A549 (cell line): Measurements from ENCODE around the gene FOSL2. TPM values are rescaled to one million over a fixed set of nuclear protein-coding genes. Genes with fewer than 3 reads are reported as not detected.

Source experiments
- ATAC-seq, 2 experiments: fragments of 200-7000 bp in 1 of 2; fragments of >200 bp in 1 of 2; cut with Nextera tagmentation in 1 of 2; cut with Tn5 transposase in 1 of 2; 3 replicates each; pipeline versions ENCODE4 v1.8.0 to v1.9.1; 2018 to 2020; ENCODE audit warnings: mild to moderate bottlenecking in 1 of 2, moderate library complexity in 1 of 2
- CTCF ChIA-PET: fragments of 300-600 bp; sonication (Branson Sonifier 250); formaldehyde crosslinking; extraction: SDS; loops from one replicate; lab custom pipeline; 2021; ENCODE audit warnings: antibody characterized with exemption, inconsistent platforms; lab: Yijun Ruan, JAX
- POLR2A ChIA-PET: fragments of 350-600 bp; formaldehyde crosslinking; extraction: SDS; loops from one replicate; lab custom pipeline; 2021; ENCODE audit warnings: antibody characterized with exemption, inconsistent platforms; lab: Yijun Ruan, JAX
- DNase-seq, 2 experiments: peaks; one replicate each; pipeline versions ENCODE4 v3.0.0 to v3.0.0-alpha.2; 2011 to 2016; ENCODE audit warnings: low read depth in 1 of 2, low spot score in 1 of 2
- FAIRE-seq: peaks from 2 replicates; lab custom pipeline; 2011; peaks lifted over from hg19 to GRCh38; lab: Jason Lieb, UNC
- H3K27ac ChIP-seq, 2 experiments: fragments of >200 bp; sonication (Bioruptor Twin); formaldehyde crosslinking; 3 replicates each; pipeline ENCODE4 v1.5.1; 2016 to 2017
- H3K4me1 ChIP-seq: fragments of >200 bp; sonication (Bioruptor Twin); formaldehyde crosslinking; 3 replicates; pipeline ENCODE4 v1.6.1; 2016
- H3K4me2 ChIP-seq: fragments of >200 bp; sonication (Bioruptor Twin); formaldehyde crosslinking; 3 replicates; pipeline ENCODE4 v1.6.1; 2016
- H3K4me3 ChIP-seq: fragments of >200 bp; sonication (Bioruptor Twin); formaldehyde crosslinking; 3 replicates; pipeline ENCODE4 v1.5.1; 2016
- H3K9me3 ChIP-seq: fragments of >200 bp; sonication (Bioruptor Twin); formaldehyde crosslinking; 3 replicates; pipeline ENCODE4 v1.6.1; 2016
- HOXA7 ChIP-seq: fragments of 250-450 bp; sonication (Bioruptor Pico); IDR thresholded peaks from 2 replicates; pipeline ENCODE4 v1.5.0; 2020; ENCODE audit warnings: mild to moderate bottlenecking, moderate library complexity
- HOXB13 ChIP-seq: fragments of 250-450 bp; sonication (Bioruptor Pico); IDR thresholded peaks from 2 replicates; pipeline ENCODE4 v1.5.0; 2020; ENCODE audit warnings: low read depth, mild to moderate bottlenecking, moderate library complexity
- HOXB5 ChIP-seq: fragments of 250-450 bp; sonication (Bioruptor Pico); IDR thresholded peaks from 2 replicates; pipeline ENCODE4 v1.5.0; 2020; ENCODE audit warnings: mild to moderate bottlenecking, moderate library complexity
- JUN ChIP-seq, 2 experiments: fragments of >200 bp; sonication (Bioruptor Twin); formaldehyde crosslinking; IDR thresholded peaks; 2 replicates in 1 of 2; 3 replicates in 1 of 2; pipeline ENCODE4 v1.6.1; 2016 to 2017
- MYC ChIP-seq: IDR thresholded peaks from 2 replicates; pipeline ENCODE4 v1.6.1; 2012; ENCODE audit warnings: mild to moderate bottlenecking, inconsistent platforms, low read length, improper control_type of control experiment, borderline replicate concordance
- POLR2A ChIP-seq: IDR thresholded peaks from 2 replicates; pipeline ENCODE4 v1.6.1; 2012; ENCODE audit warnings: mild to moderate bottlenecking, low read length
- POLR2AphosphoS2 ChIP-seq: conservative IDR thresholded peaks from 2 replicates; pipeline ENCODE4 v1.6.1; 2012; ENCODE audit warnings: low read length, improper control_type of control experiment, inconsistent platforms
- RAD21 ChIP-seq, 2 experiments: fragments of >200 bp in 1 of 2; sonication (Bioruptor Twin) in 1 of 2; formaldehyde crosslinking in 1 of 2; IDR thresholded peaks in 1 of 2; conservative IDR thresholded peaks in 1 of 2; 2 replicates in 1 of 2; 3 replicates in 1 of 2; pipeline ENCODE4 v1.6.1; 2012 to 2018; ENCODE audit warnings: inconsistent platforms in 1 of 2
- RNF2 ChIP-seq: fragments of 200-600 bp; sonication (generic); IDR thresholded peaks from 2 replicates; pipeline ENCODE4 v1.6.1; 2016; ENCODE audit warnings: low read depth, mild to moderate bottlenecking, antibody characterized with exemption, moderate library complexity, borderline replicate concordance
- ZSCAN20 ChIP-seq: fragments of 250-450 bp; sonication (Bioruptor Pico); IDR thresholded peaks from 2 replicates; pipeline ENCODE4 v1.8.0; 2022; ENCODE audit warnings: mild to moderate bottlenecking, moderate library complexity
- whole genome bisulfite sequencing: methylation state at CpG from one replicate; pipeline ENCODE4 v1.1.6; 2017; ENCODE audit errors: missing lambda C conversion rate; 5-methylcytosine and 5-hydroxymethylcytosine counted together
- polyA plus RNA-seq, 4 experiments: library from polyadenylated mRNA; depleted of rRNA in 3 of 4; stranded (reverse); fragments of >200 nt; fragmentation: RNase III in 1 of 4; extraction: RNeasy Plus Mini Kit Qiagen cat#74134 plus additional on column Dnase treatment in 1 of 4; gene quantifications; 2 replicates in 3 of 4; 3 replicates in 1 of 4; pipeline ENCODE4 v1.2.3, GENCODE V29; 2011 to 2017
- TF ChIP-seq, protein P1 (sequence below): fragments of >200 bp; sonication (Bioruptor Twin); formaldehyde crosslinking; IDR thresholded peaks from 3 replicates; pipeline ENCODE4 v1.6.1; 2016
- TF ChIP-seq, protein P2 (sequence below): IDR thresholded peaks from 2 replicates; pipeline ENCODE4 v1.6.1; 2012; ENCODE audit warnings: low read depth, borderline replicate concordance
- TF ChIP-seq, protein P3 (sequence below): fragments of >200 bp; sonication (Bioruptor Twin); formaldehyde crosslinking; IDR thresholded peaks from 3 replicates; pipeline ENCODE4 v1.5.1; 2016
- TF ChIP-seq, protein P4 (sequence below): fragments of >200 bp; sonication (Bioruptor Twin); formaldehyde crosslinking; IDR thresholded peaks from 2 replicates; pipeline ENCODE4 v1.6.1; 2016
- TF ChIP-seq, protein P5 (sequence below): IDR thresholded peaks from 2 replicates; pipeline ENCODE4 v1.6.1; 2012

FOSL2 gene
- polyA plus RNA-seq, 2 of the 4 experiments (the other 2 are of a cell fraction): 45.7 to 73.4 TPM

DNA sequence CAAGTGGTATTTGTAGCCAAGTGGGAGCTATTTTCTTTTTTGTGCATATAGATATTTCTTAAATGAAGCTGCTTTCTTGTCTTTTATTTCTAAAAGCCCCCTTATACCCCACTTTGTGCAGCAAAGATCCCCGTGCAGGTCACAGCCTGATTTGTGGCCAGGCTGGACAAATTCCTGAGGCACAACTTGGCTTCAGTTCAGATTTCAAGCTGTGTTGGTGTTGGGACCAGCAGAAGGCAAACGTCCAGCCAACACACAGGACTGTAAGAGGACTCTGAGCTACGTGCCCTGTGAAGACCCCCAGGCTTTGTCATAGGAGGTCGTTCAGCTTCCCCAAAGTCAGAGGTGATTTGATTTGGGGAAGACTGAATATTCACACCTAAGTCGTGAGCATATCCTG is 21.9 kb downstream of the FOSL2 start:
- ATAC-seq: no peak
- TF ChIP-seq, protein P1, sequence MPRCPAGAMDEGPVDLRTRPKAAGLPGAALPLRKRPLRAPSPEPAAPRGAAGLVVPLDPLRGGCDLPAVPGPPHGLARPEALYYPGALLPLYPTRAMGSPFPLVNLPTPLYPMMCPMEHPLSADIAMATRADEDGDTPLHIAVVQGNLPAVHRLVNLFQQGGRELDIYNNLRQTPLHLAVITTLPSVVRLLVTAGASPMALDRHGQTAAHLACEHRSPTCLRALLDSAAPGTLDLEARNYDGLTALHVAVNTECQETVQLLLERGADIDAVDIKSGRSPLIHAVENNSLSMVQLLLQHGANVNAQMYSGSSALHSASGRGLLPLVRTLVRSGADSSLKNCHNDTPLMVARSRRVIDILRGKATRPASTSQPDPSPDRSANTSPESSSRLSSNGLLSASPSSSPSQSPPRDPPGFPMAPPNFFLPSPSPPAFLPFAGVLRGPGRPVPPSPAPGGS: no peak
- peak; percentile 89 for TF ChIP-seq POLR2AphosphoS2
- TF ChIP-seq, all 56 proteins: peak for 1

DNA sequence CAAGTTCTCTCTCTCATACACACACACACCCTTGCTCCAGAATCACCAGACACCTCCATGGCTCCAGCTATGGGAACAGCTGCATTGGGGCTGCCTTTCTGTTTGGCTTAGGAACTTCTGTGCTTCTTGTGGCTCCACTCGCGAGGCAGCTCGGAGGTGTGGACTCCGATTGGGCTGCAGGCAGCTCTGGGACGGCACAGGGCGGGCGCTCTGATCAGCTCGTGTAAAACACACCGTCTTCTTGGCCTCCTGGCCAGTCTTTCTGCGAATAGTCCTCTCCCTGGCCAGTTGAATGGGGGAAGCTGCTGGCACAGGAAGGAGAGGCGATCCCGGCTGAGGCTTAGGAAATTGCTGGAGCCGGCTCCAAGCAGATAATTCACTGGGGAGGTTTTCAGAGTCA is 22.4 kb downstream of the FOSL2 start:
- WGBS: 86% methylated on average over 13 of the region's 13 CpGs
- CTCF ChIA-PET: interaction anchor here (1.1 to 4.1 kb wide), 7 partner anchors 12 to 732 kb away, joined by 3 to 16 read pairs (median 6); no protein-coding TSS in a partner anchor
- Histone ChIP-seq H3K9me3 (no peaks in the 10 kb centered on the region), H3K27ac (peak overlapping the region in 1 of 2 experiments; percentile 38; a peak in 2 of 6 replicates), H3K4me3 (no peak overlapping the region), H3K4me2 (no peak overlapping the region), H3K4me1 (peaks cover 38% of the 10 kb centered on the region; the same call in 2 of the 3 replicates)
- FAIRE-seq: no peak
- no peak for DNase-seq
- peak in 1 of 2 experiments; percentile 1; a peak in 1 of 6 replicates for ATAC-seq
- POLR2A ChIA-PET: no interaction called here
- TF ChIP-seq MYC: no peak
- peak in 1 of 2 experiments; percentile 51; a peak in 3 of 5 replicates for TF ChIP-seq JUN (IDR thresholded peaks at IDR 0.05)

More for the DNA sequence above, 21.9 kb downstream of the FOSL2 start:
- DNase-seq: no peak
- 74% methylated on average over 5 of the region's 5 CpGs for WGBS
- CTCF ChIA-PET: interaction anchor here (1.1 to 4.1 kb wide), 9 partner anchors 12 to 731 kb away, joined by 3 to 16 read pairs (median 4); no protein-coding TSS in a partner anchor
- Histone ChIP-seq H3K27ac (peak overlapping the region in 1 of 2 experiments; percentile 38; a peak in 2 of 6 replicates), H3K9me3 (no peaks in the 10 kb centered on the region), H3K4me2 (no peak overlapping the region), H3K4me1 (peaks cover 39% of the 10 kb centered on the region; the same call in 2 of the 3 replicates), H3K4me3 (no peak overlapping the region)
- no peak for FAIRE-seq
- POLR2A ChIA-PET: no interaction called here

DNA sequence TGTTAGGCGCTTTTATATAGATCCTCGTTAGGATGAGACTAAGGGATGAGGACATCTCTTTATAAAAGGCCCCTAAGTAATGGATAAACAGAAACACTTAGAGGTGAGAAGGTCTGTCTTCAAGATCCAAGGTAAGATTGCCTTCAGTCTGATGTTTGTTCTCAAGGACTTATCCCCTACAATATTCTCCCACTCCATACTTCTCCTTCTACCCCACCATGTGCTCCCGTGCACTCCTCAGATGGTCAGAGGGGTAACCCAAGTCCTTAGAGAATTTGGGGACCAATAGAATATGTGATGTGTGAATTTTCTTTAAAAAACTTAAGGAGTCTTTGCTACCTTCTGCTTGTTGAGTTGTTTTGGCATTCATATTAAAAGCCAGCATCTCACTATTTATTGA is 23.1 kb downstream of the FOSL2 start:
- ATAC-seq: no peak
- CTCF ChIA-PET: interaction anchor here (2.3 to 2.8 kb wide), 2 partner anchors 37 to 711 kb away, joined by 11 to 14 read pairs; no protein-coding TSS in a partner anchor
- Histone ChIP-seq H3K4me1 (peaks cover 34% of the 10 kb centered on the region; the same call in 2 of the 3 replicates), H3K27ac (no peak overlapping the region)
- WGBS: 92% methylated on average over 3 of the region's 3 CpGs
- TF ChIP-seq JUN (IDR thresholded peaks at IDR 0.05): peak in 1 of 2 experiments; percentile 31; a peak in 2 of 5 replicates
- TF ChIP-seq, protein P2, sequence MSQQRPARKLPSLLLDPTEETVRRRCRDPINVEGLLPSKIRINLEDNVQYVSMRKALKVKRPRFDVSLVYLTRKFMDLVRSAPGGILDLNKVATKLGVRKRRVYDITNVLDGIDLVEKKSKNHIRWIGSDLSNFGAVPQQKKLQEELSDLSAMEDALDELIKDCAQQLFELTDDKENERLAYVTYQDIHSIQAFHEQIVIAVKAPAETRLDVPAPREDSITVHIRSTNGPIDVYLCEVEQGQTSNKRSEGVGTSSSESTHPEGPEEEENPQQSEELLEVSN: no peak
- no peak for TF ChIP-seq HOXB13
- peak; percentile 79; the same call in 1 of the 2 replicates for TF ChIP-seq POLR2AphosphoS2
- no peak for TF ChIP-seq RNF2
- TF ChIP-seq, all 56 proteins: peak for 2
- Histone ChIP-seq H3K9me3 (no peaks in the 10 kb centered on the region), H3K4me2 (no peak overlapping the region), H3K4me3 (no peak overlapping the region)
- FAIRE-seq (no peak), DNase-seq (no peak)
- POLR2A ChIA-PET: no interaction called here

DNA sequence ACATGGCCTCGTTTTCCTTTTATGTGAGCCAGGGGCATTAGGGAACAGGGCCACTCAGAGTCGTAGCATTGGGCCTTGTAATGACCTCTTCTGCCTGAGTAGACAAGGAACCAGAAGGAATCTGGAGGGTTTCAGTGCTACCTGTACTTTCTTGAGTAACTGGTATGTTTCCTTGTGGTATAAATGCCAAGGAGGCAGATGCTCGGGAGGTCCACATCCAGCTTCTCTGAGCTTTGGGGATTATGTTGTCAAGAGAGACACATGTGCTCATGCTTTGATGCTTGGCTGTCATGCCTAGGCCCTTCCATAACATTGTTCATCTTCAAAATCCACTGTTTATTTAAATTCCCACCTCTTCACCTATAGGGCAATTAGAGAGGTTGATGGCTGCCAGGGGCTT is 26.3 kb downstream of the FOSL2 start:
- 94% methylated on average over 3 of the region's 3 CpGs for WGBS
- no peak for ATAC-seq

DNA sequence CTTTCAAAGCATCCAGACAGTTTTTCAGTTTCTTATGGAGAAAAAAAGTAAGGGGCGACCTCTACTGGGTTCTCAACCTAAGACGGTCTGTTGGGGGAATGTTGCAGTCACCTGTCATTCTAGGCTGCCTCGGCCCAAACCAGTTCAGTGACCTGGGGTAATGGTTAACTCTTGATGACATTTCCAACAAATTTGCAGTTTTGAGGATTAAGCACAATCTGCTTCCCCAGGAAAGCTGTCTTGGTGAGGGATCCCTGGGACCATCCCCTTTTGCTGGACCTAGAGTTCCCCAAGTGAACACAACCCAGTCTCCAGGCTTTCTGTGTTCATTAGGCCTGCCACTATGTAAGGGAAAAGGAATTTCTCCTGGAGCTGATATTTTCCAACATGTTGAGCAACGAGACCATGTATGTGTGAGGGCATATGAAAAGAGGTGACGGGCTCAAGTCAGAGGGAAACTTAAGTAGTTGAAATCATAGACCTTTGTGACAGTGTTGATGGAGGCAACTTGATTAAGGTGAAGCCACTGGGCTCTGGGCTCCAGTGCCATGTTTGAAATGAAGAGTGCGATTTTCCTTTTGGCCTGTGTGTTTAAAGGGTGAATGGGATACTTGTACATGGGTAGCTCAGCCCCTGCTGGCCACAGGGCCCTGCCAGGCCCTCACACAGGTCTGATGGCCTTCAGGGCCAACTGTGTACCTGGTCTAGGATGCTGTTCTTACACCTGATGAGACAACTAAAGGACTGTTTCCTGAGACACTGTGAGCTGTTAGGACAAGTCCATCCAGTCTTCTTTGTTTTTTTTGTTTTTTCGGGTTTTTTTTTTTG is 27.0 kb downstream of the FOSL2 start:
- POLR2A ChIA-PET: no interaction called here
- CTCF ChIA-PET: interaction anchor here (0.7 to 3.4 kb wide), 11 partner anchors 8 to 736 kb away, joined by 3 to 17 read pairs (median 3); no protein-coding TSS in a partner anchor
- Histone ChIP-seq H3K9me3 (no peaks in the 10 kb centered on the region), H3K4me1 (peaks cover 25% of the 10 kb centered on the region; the same call in 2 of the 3 replicates), H3K4me3 (no peak overlapping the region), H3K4me2 (no peak overlapping the region), H3K27ac (peak overlapping the region in 1 of 2 experiments; percentile 6; a peak in 1 of 6 replicates)
- WGBS: 85% methylated on average over 7 of the region's 7 CpGs
- FAIRE-seq: no peak
- no peak for TF ChIP-seq POLR2A
- TF ChIP-seq, protein P3, sequence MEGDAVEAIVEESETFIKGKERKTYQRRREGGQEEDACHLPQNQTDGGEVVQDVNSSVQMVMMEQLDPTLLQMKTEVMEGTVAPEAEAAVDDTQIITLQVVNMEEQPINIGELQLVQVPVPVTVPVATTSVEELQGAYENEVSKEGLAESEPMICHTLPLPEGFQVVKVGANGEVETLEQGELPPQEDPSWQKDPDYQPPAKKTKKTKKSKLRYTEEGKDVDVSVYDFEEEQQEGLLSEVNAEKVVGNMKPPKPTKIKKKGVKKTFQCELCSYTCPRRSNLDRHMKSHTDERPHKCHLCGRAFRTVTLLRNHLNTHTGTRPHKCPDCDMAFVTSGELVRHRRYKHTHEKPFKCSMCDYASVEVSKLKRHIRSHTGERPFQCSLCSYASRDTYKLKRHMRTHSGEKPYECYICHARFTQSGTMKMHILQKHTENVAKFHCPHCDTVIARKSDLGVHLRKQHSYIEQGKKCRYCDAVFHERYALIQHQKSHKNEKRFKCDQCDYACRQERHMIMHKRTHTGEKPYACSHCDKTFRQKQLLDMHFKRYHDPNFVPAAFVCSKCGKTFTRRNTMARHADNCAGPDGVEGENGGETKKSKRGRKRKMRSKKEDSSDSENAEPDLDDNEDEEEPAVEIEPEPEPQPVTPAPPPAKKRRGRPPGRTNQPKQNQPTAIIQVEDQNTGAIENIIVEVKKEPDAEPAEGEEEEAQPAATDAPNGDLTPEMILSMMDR: peak; percentile 27; the same call in 2 of the 3 replicates
- TF ChIP-seq, protein P4, sequence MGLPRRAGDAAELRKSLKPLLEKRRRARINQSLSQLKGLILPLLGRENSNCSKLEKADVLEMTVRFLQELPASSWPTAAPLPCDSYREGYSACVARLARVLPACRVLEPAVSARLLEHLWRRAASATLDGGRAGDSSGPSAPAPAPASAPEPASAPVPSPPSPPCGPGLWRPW: no peak
- TF ChIP-seq ZSCAN20 (CRISPR knock-in tag): no peak
- peak; percentile 65; the same call in 1 of the 2 replicates for TF ChIP-seq HOXA7 (CRISPR knock-in tag)
- TF ChIP-seq, protein P5, sequence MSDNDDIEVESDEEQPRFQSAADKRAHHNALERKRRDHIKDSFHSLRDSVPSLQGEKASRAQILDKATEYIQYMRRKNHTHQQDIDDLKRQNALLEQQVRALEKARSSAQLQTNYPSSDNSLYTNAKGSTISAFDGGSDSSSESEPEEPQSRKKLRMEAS: peak; percentile 12; the same call in 1 of the 2 replicates
- TF ChIP-seq POLR2AphosphoS2: peak; percentile 87; the same call in 1 of the 2 replicates
- no peak for TF ChIP-seq HOXB5 (CRISPR knock-in tag)
- TF ChIP-seq RAD21 (conservative IDR thresholded peaks at IDR 0.05 in 1 of 2, IDR thresholded peaks at IDR 0.05 in 1 of 2): peak in 1 of 2 experiments; percentile 48; a peak in 3 of 5 replicates
- peak; percentile 35 to 37; a peak in 5 of 6 replicates for ATAC-seq
- DNase-seq: no peak

More for the DNA sequence above, 26.3 kb downstream of the FOSL2 start:
- no peaks in the 10 kb centered on the region for H3K9me3 ChIP-seq
- ChIA-PET POLR2A (no interaction called here), CTCF (interaction anchor here (0.8 to 3.4 kb wide), 8 partner anchors 9 to 735 kb away, joined by 3 to 17 read pairs (median 3); no protein-coding TSS in a partner anchor)
- no peak for FAIRE-seq
- peak; percentile 92 for TF ChIP-seq POLR2AphosphoS2
- TF ChIP-seq RAD21 (conservative IDR thresholded peaks at IDR 0.05 in 1 of 2, IDR thresholded peaks at IDR 0.05 in 1 of 2): no peak
- no peak overlapping the region for H3K27ac ChIP-seq
- no peak overlapping the region for H3K4me2 ChIP-seq
- no peak for DNase-seq
- peaks cover 23% of the 10 kb centered on the region; the same call in 2 of the 3 replicates for H3K4me1 ChIP-seq
- no peak overlapping the region for H3K4me3 ChIP-seq
